KOPT-K1 (cell line): ENCODE data around the gene MACROD1.

ENCODE experiments used
- H3K27ac ChIP-seq: fragments of 200-600 bp; sonication (generic); 2 replicates; pipeline ENCODE4 v1.5.1; 2016; ENCODE audit warnings: antibody characterized with exemption, mild to moderate bottlenecking, low read depth, low read length; ENCODE audit not compliant: poor library complexity, severe bottlenecking
- H3K36me3 ChIP-seq: fragments of 200-600 bp; sonication (generic); 2 replicates; pipeline ENCODE4 v1.5.1; 2017; ENCODE audit warnings: antibody characterized with exemption, mild to moderate bottlenecking, low read length, moderate library complexity; ENCODE audit not compliant: insufficient read depth
- H3K9me3 ChIP-seq: fragments of 200-600 bp; sonication (generic); 2 replicates; pipeline ENCODE4 v1.5.1; 2017; ENCODE audit warnings: antibody characterized with exemption, low read length, mild to moderate bottlenecking; ENCODE audit not compliant: insufficient read depth, poor library complexity, severe bottlenecking

MACROD1 gene

GRCh38 chr11:64007160-64007628 is 158.7 kb downstream of the MACROD1 start:
- no peak overlapping the region for H3K27ac ChIP-seq
- peaks cover 32% of the 10 kb centered on the region; the same call in 1 of the 2 replicates for H3K36me3 ChIP-seq
- H3K9me3 ChIP-seq = peaks cover 12% of the 10 kb centered on the region

DNA sequence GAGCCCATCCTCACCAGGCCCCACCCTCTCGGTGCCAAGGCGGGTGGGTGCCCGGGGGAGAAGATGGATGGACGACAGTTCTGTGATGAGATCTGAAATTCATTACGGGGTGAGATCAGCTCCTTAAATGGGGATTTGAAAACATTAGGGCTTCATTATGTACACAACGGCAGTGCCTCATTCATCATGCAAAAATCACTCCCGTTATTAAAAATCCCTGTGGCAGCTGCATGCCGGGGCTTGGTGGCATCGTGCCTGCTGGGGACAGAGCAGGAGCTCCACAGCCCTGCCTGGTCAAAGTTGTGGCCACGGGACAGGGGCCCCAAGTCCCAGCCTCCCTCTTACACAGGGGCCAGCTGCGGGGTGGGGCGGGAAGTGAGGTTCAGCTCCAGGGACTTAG is 159.5 kb downstream of the MACROD1 start:
- Histone ChIP-seq H3K9me3 (peaks cover 12% of the 10 kb centered on the region), H3K36me3 (peaks cover 40% of the 10 kb centered on the region), H3K27ac (no peak overlapping the region)

DNA sequence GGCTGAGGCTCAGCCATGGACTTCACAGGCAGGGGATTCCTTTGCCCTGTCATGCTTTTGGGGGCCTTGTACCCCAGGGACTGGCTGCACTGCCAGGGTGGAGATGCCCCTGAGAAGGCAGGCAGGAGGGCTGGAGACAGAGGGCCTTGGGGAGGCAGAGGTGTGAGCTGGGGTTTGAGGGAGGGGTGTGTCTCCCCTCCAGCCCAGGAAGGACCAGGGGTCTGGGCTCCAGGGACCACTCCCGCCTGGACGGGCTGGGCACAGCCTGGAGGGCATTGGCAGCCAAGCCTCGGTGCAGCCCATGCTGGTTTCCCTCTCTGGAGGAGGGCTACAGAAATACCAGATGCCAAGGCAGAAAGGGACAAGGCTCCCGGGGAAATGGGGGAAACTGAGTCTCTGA is 160.2 kb downstream of the MACROD1 start:
- peaks cover 9% of the 10 kb centered on the region for H3K9me3 ChIP-seq
- no peak overlapping the region for H3K27ac ChIP-seq
- H3K36me3 ChIP-seq = peaks cover 45% of the 10 kb centered on the region

DNA sequence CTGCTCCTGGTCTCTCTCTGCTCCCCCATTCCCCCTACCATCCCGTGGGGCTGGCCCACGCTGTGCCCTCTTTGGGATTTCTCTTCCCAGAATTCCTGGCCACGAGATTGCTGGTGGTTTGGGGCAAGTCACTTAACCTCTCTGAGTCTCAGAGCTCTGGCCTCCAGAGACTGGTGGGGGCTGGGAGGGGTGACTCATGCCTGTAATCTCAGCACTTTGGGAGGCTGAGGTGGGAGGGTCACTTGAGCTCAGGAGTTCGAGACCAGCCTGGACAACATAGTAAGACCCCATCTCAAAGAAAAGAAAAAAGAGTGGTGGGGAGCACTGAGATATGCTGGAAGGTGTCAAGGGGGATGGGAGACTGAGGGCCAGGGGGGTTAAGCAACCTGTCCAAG is 161.3 kb downstream of the MACROD1 start:
- H3K36me3 ChIP-seq = peaks cover 45% of the 10 kb centered on the region
- no peak overlapping the region for H3K27ac ChIP-seq
- H3K9me3 ChIP-seq = no peaks in the 10 kb centered on the region

DNA sequence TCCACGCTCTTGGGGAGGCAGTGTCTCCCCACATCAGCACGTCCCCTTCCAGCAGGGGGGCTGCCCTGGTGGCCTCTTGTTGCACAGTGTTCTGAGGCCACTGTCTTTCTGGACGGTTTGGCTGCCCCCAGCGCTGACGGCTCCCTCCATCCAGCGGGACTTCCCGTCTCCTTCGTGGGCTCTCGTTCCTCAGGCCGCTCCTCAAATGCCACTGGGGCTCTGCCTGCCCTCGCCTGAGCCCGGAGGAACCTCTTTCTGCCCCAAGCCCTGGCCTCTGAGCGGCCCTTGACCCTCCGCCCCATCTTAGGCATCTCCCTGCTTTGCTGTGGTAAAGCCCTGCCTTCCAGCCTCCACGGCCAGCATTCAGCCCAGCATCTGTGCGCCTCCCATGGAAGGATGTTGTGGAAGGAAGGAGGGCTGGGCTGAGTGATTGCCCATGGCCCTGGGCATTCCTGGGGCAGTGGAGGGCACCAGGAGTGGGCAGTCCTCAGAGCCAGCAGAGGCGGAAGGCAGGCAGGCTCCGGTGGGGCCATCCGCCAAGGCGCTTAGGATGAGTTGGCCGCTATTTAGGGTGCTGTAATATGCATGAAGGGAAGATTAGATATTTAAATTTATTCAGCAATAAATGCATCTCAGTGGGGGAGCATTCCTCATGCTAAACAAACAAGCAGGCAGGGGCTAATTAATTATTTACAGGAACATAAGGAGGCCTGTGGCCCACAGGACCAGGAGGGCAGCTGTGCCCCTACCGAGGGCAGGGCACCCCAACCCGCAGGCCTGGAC is 161.9 kb downstream of the MACROD1 start:
- H3K9me3 ChIP-seq = no peaks in the 10 kb centered on the region
- peaks cover 45% of the 10 kb centered on the region for H3K36me3 ChIP-seq
- H3K27ac ChIP-seq = no peak overlapping the region

- Histone ChIP-seq H3K27ac (no peak overlapping the region), H3K9me3 (no peaks in the 10 kb centered on the region), H3K36me3 (peaks cover 62% of the 10 kb centered on the region)
Observed at GRCh38 chr11:64001484-64002420, 164.2 kb downstream of the MACROD1 start.

GRCh38 chr11:64000740-64001483 is 165.0 kb downstream of the MACROD1 start:
- Histone ChIP-seq H3K27ac (no peak overlapping the region), H3K9me3 (no peaks in the 10 kb centered on the region), H3K36me3 (peaks cover 66% of the 10 kb centered on the region)

DNA sequence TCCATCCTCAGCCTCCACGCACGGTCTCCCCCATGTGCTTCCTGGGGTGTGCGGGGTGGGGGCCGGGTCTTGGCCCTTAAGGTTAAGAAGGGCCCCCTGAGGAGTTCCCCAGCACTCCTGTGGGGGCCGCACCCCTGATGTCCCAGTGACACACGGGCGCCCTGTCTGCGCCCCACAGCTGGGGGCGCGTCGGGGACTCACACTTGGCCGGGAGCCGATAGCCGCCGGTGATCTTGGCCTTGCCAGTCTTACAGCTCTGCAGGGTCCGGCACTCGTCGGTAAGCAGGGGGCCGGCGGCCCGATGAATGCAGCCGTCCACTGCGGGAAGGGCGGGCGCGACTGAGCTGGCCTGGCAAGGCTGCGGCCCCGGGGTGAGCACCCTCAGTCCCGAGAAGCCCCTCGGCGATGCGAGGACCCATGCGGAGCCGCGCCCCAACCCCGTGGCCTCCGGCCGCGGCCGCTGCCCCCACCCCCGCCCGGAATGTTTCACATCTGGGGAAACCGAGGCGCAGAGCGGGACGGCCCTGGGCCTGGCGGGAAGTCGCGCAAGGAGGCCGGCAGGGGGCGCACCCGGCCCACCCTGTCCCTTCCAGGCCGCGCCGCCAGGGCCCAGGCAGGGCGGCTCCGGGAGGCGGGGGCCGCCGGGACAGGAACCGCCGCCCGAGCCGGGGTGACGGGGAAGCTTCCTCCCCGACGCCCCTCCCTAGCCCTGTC is 165.7 kb downstream of the MACROD1 start:
- peaks cover 71% of the 10 kb centered on the region for H3K36me3 ChIP-seq
- no peaks in the 10 kb centered on the region for H3K9me3 ChIP-seq
- H3K27ac ChIP-seq = no peak overlapping the region

DNA sequence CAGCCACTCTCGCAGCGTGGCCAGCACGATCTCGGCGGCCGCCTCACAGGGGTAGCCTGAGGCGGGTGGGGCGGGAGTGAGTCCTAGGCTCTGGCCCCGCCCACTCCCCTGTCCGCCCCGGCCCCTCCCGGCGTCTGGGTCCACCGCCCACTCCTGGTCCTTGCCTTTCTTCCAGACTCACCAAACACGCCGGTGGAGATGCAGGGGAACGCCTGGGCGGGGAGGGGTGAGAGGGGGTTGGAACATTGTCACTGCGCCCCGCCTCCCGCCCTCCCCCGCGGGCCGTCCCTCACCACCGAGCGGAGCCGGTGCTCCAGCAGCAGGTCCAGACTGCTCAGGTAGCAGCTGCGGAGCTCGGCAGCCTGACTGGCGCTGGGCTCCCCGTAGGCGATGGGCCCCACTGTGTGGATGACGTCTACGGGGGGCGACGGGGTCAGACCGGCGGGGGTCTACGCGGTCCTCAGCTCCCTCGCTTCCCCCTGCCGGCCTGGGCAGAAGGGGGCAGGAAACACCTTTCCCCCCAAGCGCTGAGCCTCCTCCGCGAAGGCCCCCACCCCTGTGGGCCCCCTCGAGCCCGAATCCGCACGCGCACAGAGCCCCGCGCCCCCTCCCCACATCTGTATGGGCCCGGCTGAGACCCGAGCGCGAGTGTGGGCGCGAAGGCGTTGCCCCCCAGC is 166.4 kb downstream of the MACROD1 start:
- H3K27ac ChIP-seq = no peak overlapping the region
- no peaks in the 10 kb centered on the region for H3K9me3 ChIP-seq
- H3K36me3 ChIP-seq = peaks cover 75% of the 10 kb centered on the region

- Histone ChIP-seq H3K27ac (no peak overlapping the region), H3K9me3 (no peaks in the 10 kb centered on the region), H3K36me3 (peaks cover 75% of the 10 kb centered on the region)
Observed at GRCh38 chr11:63998558-63999348, 167.2 kb downstream of the MACROD1 start.

- Histone ChIP-seq H3K36me3 (peaks cover 73% of the 10 kb centered on the region), H3K27ac (no peak overlapping the region), H3K9me3 (no peaks in the 10 kb centered on the region)
Observed at GRCh38 chr11:63997801-63998337, 168.0 kb downstream of the MACROD1 start.

DNA sequence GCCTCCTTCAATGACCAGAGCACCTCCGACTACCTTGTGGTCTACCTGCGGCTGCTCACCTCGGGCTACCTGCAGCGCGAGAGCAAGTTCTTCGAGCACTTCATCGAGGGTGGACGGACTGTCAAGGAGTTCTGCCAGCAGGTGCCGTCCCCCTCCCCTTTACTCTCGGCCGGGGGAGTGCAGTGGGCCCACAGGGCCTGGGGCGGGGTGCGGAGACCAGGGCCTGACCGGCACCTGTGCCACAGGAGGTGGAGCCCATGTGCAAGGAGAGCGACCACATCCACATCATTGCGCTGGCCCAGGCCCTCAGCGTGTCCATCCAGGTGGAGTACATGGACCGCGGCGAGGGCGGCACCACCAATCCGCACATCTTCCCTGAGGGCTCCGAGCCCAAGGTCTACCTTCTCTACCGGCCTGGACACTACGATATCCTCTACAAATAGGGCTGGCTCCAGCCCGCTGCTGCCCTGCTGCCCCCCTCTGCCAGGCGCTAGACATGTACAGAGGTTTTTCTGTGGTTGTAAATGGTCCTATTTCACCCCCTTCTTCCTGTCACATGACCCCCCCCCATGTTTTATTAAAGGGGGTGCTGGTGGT is 168.7 kb downstream of the MACROD1 start:
- Histone ChIP-seq H3K9me3 (no peaks in the 10 kb centered on the region), H3K27ac (no peak overlapping the region), H3K36me3 (peaks cover 71% of the 10 kb centered on the region)

DNA sequence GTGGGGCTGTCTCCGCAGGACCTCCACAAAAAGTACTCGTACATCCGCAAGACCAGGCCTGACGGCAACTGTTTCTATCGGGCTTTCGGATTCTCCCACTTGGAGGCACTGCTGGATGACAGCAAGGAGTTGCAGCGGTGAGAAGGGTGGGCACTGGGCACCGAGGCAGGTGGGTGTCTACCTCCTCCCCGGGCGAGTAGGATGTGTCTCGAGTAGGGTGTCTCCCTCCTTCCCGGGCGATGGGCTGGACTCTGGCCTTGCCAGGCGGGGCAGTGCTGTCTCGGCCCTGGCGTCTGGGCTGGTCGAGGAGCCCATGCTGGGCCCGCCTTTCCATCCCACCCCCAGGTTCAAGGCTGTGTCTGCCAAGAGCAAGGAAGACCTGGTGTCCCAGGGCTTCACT is 169.4 kb downstream of the MACROD1 start:
- H3K27ac ChIP-seq = no peak overlapping the region
- H3K9me3 ChIP-seq = no peaks in the 10 kb centered on the region
- peaks cover 71% of the 10 kb centered on the region for H3K36me3 ChIP-seq
